ELF-1 (cell line): ENCODE measurements around the gene C1QTNF2.

Source experiments
- DNase-seq: peaks from one replicate; pipeline ENCODE4 v3.0.0-alpha.2; 2016; ENCODE audit warnings: low read depth, low spot score

C1QTNF2 gene

GRCh38 chr5:160375166-160375565, 4.7 kb upstream of the C1QTNF2 start:
- no peak for DNase-seq

GRCh38 chr5:160371294-160371693, 868 bp upstream of the C1QTNF2 start:
- no peak for DNase-seq

- DNase-seq = no peak
Observed at GRCh38 chr5:160370713-160371034, 248 bp upstream of the C1QTNF2 start.

- DNase-seq = no peak
Observed at GRCh38 chr5:160367885-160368284, 2.5 kb downstream of the C1QTNF2 start.

- no peak for DNase-seq
Observed at GRCh38 chr5:160367261-160367660, 3.2 kb downstream of the C1QTNF2 start.

- DNase-seq = no peak
Observed at GRCh38 chr5:160366230-160366629, 4.2 kb downstream of the C1QTNF2 start.

- DNase-seq = no peak
Observed at GRCh38 chr5:160363660-160364395, 6.6 kb downstream of the C1QTNF2 start.

GRCh38 chr5:160363211-160363610, 7.2 kb downstream of the C1QTNF2 start:
- DNase-seq = no peak

- DNase-seq = no peak
Observed at GRCh38 chr5:160361624-160362228, 8.7 kb downstream of the C1QTNF2 start.

- DNase-seq = peak; percentile 46
Observed at GRCh38 chr5:160360310-160360709, 10.1 kb downstream of the C1QTNF2 start.

- DNase-seq = peak; percentile 79
Observed at GRCh38 chr5:160359816-160360215, 10.6 kb downstream of the C1QTNF2 start.

- no peak for DNase-seq
Observed at GRCh38 chr5:160359242-160359641, 11.2 kb downstream of the C1QTNF2 start.

- no peak for DNase-seq
Observed at GRCh38 chr5:160357861-160358411, 12.5 kb downstream of the C1QTNF2 start.

- DNase-seq = no peak
Observed at GRCh38 chr5:160357394-160357793, 13.0 kb downstream of the C1QTNF2 start.

- no peak for DNase-seq
Observed at GRCh38 chr5:160356550-160357347, 13.7 kb downstream of the C1QTNF2 start.

- no peak for DNase-seq
Observed at GRCh38 chr5:160354666-160355065, 15.8 kb downstream of the C1QTNF2 start.

GRCh38 chr5:160353379-160353778, 17.0 kb downstream of the C1QTNF2 start:
- no peak for DNase-seq

GRCh38 chr5:160352308-160352707, 18.1 kb downstream of the C1QTNF2 start:
- DNase-seq = no peak

- no peak for DNase-seq
Observed at GRCh38 chr5:160349935-160350303, 20.5 kb downstream of the C1QTNF2 start.

GRCh38 chr5:160349249-160349934, 21.0 kb downstream of the C1QTNF2 start:
- DNase-seq = no peak

- DNase-seq = no peak
Observed at GRCh38 chr5:160348080-160348479, 22.3 kb downstream of the C1QTNF2 start.

GRCh38 chr5:160347448-160347847, 23.0 kb downstream of the C1QTNF2 start:
- no peak for DNase-seq
